ENCODE data around the gene INPP4A.

- TF ChIP-seq CTCF (IDR thresholded peaks at IDR 0.05) (no peak), POLR2A (IDR thresholded peaks at IDR 0.05) (no peak), EP300 (IDR thresholded peaks at IDR 0.05) (no peak), POLR2AphosphoS5 (IDR thresholded peaks at IDR 0.05) (no peak)
Measured at GRCh38 chr2:98487806-98488189, 43.1 kb downstream of the INPP4A start.
